ENCODE data around the gene MORN1. TPM values are rescaled to one million over a fixed set of nuclear protein-coding genes. Genes with fewer than 3 reads are reported as not detected.
A peak's percentile ranks its signal among the peaks of the same experiment; 100 is the strongest.

The MORN1 gene
- total and polyA plus RNA-seq, 10 of the 15 experiments (the other 5 are each of a cell fraction or from before 2014, with no cell fraction given) = 0.76 to 7.9 (median 5.5) TPM

DNA sequence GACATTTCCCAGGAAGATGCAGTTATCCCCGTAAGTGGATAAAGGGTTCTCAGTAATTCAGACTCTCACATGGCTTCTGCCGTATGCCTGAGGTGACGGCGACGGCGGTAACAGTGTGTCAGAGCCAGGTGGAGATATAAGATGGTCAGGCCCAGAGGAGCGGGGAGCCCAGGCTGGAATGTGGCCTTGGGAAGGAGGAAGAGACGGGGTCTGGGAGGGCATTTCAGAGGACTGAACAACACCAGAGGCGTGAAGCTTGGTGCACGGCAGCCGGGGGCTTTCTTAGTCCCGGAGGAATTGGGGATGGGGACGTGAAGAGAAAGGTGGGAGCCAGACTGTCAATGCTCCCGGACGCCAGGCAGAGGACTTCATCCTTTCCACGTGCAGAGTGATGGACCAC lies 1.3 kb upstream of the MORN1 start (continued):
- TF ChIP-seq, protein P1, sequence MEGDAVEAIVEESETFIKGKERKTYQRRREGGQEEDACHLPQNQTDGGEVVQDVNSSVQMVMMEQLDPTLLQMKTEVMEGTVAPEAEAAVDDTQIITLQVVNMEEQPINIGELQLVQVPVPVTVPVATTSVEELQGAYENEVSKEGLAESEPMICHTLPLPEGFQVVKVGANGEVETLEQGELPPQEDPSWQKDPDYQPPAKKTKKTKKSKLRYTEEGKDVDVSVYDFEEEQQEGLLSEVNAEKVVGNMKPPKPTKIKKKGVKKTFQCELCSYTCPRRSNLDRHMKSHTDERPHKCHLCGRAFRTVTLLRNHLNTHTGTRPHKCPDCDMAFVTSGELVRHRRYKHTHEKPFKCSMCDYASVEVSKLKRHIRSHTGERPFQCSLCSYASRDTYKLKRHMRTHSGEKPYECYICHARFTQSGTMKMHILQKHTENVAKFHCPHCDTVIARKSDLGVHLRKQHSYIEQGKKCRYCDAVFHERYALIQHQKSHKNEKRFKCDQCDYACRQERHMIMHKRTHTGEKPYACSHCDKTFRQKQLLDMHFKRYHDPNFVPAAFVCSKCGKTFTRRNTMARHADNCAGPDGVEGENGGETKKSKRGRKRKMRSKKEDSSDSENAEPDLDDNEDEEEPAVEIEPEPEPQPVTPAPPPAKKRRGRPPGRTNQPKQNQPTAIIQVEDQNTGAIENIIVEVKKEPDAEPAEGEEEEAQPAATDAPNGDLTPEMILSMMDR (IDR thresholded peaks at IDR 0.05 in 2 of 3, conservative IDR thresholded peaks at IDR 0.05 in 1 of 3; ENCODE audit: control insufficient read depth in 2 of 3, extremely low read depth in 1 of 3, insufficient read depth in 1 of 3, low read depth in 3 of 3, low read length in 3 of 3) = no peak
- no peak for TF ChIP-seq SUPT20H (IDR thresholded peaks at IDR 0.05; ENCODE audit: borderline replicate concordance, control insufficient read depth, low read depth, low read length)
- TF ChIP-seq EP300 (IDR thresholded peaks at IDR 0.05; ENCODE audit: borderline replicate concordance in 1 of 2, control insufficient read depth in 1 of 2, low read depth in 2 of 2, low read length in 2 of 2) = no peak
- no peak for TF ChIP-seq NRF1 (conservative IDR thresholded peaks at IDR 0.05; ENCODE audit: low read depth, low read length)

DNA sequence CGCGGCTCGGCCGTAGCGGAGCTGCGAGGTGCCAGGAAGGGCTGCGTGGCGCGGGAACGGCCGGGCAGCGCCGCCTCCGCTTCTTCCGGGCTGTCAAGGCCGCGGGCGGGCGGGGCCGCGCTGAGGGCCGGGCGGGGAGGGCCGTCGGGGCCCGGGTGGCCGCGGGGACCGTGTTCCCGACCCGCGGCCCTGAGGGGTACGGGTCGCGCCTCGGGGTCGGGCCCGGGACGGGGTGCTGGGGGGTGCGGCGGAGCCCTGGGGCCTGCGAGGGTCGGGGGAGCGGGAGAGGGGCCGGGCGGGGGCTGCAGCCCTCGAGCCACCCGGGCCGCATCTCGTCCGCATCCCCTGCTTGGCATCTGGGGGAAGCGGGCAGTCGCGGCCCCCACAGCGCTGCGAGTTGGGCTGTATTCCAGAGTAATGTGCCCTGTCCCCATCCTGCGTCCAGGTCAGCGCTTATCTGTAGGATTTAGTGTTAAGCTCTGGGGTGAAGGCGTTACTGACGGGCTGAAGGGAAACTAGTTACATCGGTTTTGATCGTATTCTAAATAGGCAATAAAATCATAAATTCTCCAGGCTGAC lies 666 bp upstream of the MORN1 start:
- H3K9ac ChIP-seq (ENCODE audit: control insufficient read depth, insufficient read depth, low read length) = peak overlapping the region; percentile 92
- intact Hi-C loops (cut with micrococcal nuclease; ENCODE audit: unreplicated experiment) (no loop called here), in situ Hi-C loops (cut with MboI) (no loop called here)
- H3K36me3 ChIP-seq (ENCODE audit: control insufficient read depth in 2 of 2, insufficient read depth in 2 of 2, low read length in 1 of 2) = peaks cover 4 to 14% of the 10 kb centered on the region in 2 experiments; a peak in 3 of 4 replicates
- ATAC-seq = peak; percentile 44
- H3K27ac ChIP-seq (ENCODE audit: control insufficient read depth, insufficient read depth) = peak overlapping the region; percentile 71
- POLR2A ChIA-PET = interaction anchor here (0.7 to 1.7 kb wide), 7 partner anchors 10 to 197 kb away, joined by 3 to 5 read pairs (median 4); partner anchors contain the start of genes FAAP20 and PANK4
- H4K20me1 ChIP-seq (ENCODE audit: control insufficient read depth, insufficient read depth) = no peaks in the 10 kb centered on the region
- RAD21 ChIA-PET (ENCODE audit: unreplicated experiment) = interaction anchor here (0.9 to 1.9 kb wide), 5 partner anchors 10 to 197 kb away, joined by 3 to 16 read pairs (median 10); partner anchors contain the start of genes FAAP20 and PANK4
- no peaks in the 10 kb centered on the region for H3K27me3 ChIP-seq (replicated peaks in 1 of 2; ENCODE audit: control insufficient read depth in 2 of 2, insufficient read depth in 2 of 2, low read length in 1 of 2)
- H3K9me3 ChIP-seq (replicated peaks; ENCODE audit: control insufficient read depth, insufficient read depth, low read length) = no peaks in the 10 kb centered on the region
- WGBS (ENCODE audit: insufficient coverage, insufficient replicate concordance, low lambda C conversion rate, missing lambda C conversion rate) = 0% methylated on average over 20 of the region's 62 CpGs
- no TSS peak for BruUV-seq (replicated peaks)
- SMC1A ChIA-PET (ENCODE audit: uncharacterized antibody, unreplicated experiment) = interaction anchor here (0.8 to 3.2 kb wide), 3 partner anchors 19 to 197 kb away, joined by 3 to 11 read pairs (median 4); partner anchors contain the start of genes FAAP20 and PEX10
- CTCF ChIA-PET = interaction anchor here (1.0 to 1.5 kb wide), 3 partner anchors 10 to 197 kb away, joined by 4 to 10 read pairs (median 7); partner anchors contain the start of gene FAAP20
- no peak for TF ChIP-seq POLR2AphosphoS5 (IDR thresholded peaks at IDR 0.05; ENCODE audit: low read length)
- TF ChIP-seq, protein P2, sequence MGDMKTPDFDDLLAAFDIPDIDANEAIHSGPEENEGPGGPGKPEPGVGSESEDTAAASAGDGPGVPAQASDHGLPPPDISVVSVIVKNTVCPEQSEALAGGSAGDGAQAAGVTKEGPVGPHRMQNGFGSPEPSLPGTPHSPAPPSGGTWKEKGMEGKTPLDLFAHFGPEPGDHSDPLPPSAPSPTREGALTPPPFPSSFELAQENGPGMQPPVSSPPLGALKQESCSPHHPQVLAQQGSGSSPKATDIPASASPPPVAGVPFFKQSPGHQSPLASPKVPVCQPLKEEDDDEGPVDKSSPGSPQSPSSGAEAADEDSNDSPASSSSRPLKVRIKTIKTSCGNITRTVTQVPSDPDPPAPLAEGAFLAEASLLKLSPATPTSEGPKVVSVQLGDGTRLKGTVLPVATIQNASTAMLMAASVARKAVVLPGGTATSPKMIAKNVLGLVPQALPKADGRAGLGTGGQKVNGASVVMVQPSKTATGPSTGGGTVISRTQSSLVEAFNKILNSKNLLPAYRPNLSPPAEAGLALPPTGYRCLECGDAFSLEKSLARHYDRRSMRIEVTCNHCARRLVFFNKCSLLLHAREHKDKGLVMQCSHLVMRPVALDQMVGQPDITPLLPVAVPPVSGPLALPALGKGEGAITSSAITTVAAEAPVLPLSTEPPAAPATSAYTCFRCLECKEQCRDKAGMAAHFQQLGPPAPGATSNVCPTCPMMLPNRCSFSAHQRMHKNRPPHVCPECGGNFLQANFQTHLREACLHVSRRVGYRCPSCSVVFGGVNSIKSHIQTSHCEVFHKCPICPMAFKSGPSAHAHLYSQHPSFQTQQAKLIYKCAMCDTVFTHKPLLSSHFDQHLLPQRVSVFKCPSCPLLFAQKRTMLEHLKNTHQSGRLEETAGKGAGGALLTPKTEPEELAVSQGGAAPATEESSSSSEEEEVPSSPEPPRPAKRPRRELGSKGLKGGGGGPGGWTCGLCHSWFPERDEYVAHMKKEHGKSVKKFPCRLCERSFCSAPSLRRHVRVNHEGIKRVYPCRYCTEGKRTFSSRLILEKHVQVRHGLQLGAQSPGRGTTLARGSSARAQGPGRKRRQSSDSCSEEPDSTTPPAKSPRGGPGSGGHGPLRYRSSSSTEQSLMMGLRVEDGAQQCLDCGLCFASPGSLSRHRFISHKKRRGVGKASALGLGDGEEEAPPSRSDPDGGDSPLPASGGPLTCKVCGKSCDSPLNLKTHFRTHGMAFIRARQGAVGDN (IDR thresholded peaks at IDR 0.05) = 0 out of 2 replicates have a peak, but pooled peaks have one; percentile 61
- 0 out of 2 replicates have a peak, but pooled peaks have one; percentile 50 for TF ChIP-seq SMARCA5 (IDR thresholded peaks at IDR 0.05)
- no peak for TF ChIP-seq HDAC6 (IDR thresholded peaks at IDR 0.05; ENCODE audit: unreplicated experiment)
- no peak for TF ChIP-seq ESRRA (IDR thresholded peaks at IDR 0.05; ENCODE audit: low read length)
- 0 out of 2 replicates have a peak, but pooled peaks have one; percentile 49 for TF ChIP-seq DPF2 (IDR thresholded peaks at IDR 0.05)
- peak; percentile 87; the same call in 1 of the 2 replicates for TF ChIP-seq NFXL1 (IDR thresholded peaks at IDR 0.05; ENCODE audit: borderline replicate concordance)
- TF ChIP-seq, protein P3, sequence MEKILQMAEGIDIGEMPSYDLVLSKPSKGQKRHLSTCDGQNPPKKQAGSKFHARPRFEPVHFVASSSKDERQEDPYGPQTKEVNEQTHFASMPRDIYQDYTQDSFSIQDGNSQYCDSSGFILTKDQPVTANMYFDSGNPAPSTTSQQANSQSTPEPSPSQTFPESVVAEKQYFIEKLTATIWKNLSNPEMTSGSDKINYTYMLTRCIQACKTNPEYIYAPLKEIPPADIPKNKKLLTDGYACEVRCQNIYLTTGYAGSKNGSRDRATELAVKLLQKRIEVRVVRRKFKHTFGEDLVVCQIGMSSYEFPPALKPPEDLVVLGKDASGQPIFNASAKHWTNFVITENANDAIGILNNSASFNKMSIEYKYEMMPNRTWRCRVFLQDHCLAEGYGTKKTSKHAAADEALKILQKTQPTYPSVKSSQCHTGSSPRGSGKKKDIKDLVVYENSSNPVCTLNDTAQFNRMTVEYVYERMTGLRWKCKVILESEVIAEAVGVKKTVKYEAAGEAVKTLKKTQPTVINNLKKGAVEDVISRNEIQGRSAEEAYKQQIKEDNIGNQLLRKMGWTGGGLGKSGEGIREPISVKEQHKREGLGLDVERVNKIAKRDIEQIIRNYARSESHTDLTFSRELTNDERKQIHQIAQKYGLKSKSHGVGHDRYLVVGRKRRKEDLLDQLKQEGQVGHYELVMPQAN (conservative IDR thresholded peaks at IDR 0.05) = peak; percentile 52
- peaks cover 41% of the 10 kb centered on the region for H3K4me1 ChIP-seq (ENCODE audit: control insufficient read depth, insufficient read depth, low read length)
- peak overlapping the region; percentile 95 for H3K4me2 ChIP-seq (ENCODE audit: control insufficient read depth, insufficient read depth)
- peak overlapping the region; percentile 97 for H3K4me3 ChIP-seq
- H2AFZ ChIP-seq (ENCODE audit: control insufficient read depth, low read depth, low read length) = peak overlapping the region; percentile 56
- H3K79me2 ChIP-seq (ENCODE audit: control insufficient read depth, insufficient read depth, low read length) = peaks cover 51% of the 10 kb centered on the region
- FAIRE-seq = no peak
- no peak for DNase-seq (ENCODE audit: low read depth, low spot score)

All from GM12878 (cell line).